Fibroblast of skin of scalp (primary cell): ENCODE results near the gene DEAF1.

Experiments used
- DNase-seq: peaks from one replicate; pipeline ENCODE4 v3.0.0-alpha.2; 2013

Gene DEAF1

DNA sequence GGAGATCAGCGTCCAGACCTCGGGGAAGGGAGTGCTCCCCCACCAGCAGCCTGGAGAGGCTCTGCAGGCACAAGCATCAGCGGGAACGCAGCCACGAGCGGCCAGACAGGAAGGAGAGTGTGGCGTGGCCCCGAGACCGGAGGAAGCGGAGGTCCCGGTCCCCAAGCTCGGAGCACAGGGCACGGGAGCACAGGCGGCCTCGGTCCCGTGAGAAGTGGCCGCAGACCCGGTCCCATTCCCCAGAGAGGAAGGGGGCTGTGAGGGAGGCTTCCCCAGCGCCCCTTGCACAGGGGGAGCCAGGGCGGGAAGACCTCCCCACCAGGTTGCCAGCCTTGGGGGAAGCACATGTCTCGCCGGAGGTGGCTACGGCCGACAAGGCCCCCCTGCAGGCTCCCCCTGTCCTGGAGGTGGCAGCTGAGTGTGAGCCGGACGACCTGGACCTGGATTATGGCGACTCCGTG, 86.2 kb downstream of the DEAF1 start:
- DNase-seq = no peak

- no peak for DNase-seq
Observed at GRCh38 chr11:607971-608659, 86.9 kb downstream of the DEAF1 start.

- DNase-seq = no peak
Observed at GRCh38 chr11:607020-607780, 87.8 kb downstream of the DEAF1 start.

GRCh38 chr11:606245-606644, 88.8 kb downstream of the DEAF1 start:
- DNase-seq = no peak

- no peak for DNase-seq
Observed at GRCh38 chr11:605286-606129, 89.5 kb downstream of the DEAF1 start.

DNA sequence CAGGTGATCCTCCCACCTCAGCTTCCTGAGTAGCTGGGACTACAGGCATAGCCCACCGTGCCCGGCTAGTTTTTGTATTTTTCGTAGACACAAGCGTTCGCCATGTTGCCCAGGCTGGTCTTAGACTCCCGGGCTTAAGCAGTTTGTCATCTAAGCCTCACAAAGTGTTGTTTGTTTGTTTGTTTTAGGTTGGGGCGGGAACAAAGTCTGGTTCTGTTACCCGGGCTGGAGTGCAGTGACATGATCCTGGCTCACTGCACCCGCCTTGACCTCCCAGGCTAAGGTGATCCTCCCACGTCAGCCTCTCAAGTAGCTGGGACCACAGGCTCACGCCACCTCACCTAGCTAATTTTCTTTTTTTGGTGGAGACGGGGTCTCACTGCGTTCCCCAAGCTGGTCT, 91.9 kb downstream of the DEAF1 start:
- DNase-seq = no peak

GRCh38 chr11:601573-602245, 93.3 kb downstream of the DEAF1 start:
- no peak for DNase-seq

DNA sequence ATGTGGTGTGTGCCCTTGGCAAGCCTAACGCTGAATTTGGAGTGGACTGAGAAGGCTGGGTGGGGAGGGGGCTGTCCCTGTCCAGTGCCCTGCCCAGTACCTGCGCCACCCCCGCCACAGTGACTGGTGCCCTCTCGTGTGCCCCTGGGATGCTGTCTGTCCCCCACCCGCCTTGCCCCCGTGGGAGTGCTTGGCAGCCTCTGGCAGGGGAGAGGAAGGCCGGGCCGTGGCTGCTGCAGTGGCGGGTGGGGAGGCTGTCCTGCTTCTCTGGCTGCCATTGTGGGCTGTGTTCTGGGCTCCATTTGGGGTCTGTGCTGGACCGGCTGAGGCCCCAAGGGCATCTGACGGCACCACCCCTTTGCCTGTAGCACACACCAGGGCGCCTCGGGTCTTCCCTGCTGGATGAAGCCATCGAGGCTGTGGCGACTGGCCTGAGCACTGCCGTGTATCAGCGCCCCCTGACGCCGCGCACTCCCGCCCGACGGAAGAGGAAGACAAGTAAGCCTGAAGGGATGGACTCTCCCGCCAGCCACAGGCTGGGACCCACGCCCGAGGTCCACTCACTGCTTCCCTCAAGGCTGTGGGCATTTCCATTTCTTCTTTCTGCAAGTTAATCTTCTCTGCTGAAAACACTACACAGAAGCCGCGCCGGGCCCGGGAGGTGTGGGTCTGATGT, 96.9 kb downstream of the DEAF1 start:
- DNase-seq = no peak

GRCh38 chr11:597166-597725, 97.8 kb downstream of the DEAF1 start:
- no peak for DNase-seq

DNA sequence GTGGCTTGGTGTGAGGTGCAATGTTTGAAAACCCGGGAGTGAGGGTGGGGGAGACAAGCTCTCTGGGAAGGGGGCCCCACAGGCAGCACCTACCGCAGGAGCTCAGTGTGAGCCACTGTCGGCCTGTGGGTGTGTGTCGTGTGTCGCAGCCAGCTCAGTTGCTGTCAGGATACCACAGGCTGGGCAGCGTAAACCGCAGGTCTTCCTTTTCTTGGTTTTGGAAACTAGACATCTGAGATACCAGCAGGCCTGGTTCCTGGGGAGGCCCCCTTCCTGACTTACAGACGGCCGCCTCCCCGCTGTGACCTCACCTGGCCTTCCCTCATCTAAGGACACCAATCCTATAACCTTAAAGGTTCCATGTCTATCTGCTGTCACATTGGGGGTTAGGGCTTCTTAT, 98.6 kb downstream of the DEAF1 start:
- no peak for DNase-seq

DNA sequence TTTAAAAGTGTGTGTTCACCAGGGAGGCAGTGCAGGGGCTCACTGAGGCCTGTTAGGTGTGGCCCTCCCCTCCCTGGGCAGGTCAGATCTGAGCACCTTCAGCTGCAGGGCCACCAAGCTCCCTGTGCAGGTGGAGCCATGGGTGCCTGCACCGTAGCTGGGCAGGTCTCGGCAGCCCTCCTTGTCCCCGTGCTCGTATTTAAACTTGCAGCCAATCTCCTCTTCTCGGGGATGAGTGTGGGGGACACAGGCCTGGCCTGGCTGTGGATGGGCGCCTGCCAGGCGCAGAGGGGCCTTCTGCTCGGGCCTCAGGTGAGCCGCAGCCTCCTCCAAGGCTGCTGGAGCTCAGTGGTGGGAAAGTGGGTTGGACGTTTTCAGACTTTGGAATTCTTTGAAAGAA, 99.6 kb downstream of the DEAF1 start:
- DNase-seq = no peak
